NT2/D1 (cell line): ENCODE results near the gene CCNJL.

ENCODE experiments used
- SUZ12 ChIP-seq: IDR thresholded peaks from 2 replicates; pipeline ENCODE4 v1.6.1; 2011; ENCODE audit not compliant: insufficient read length, insufficient read depth; ENCODE audit errors: extremely low read depth
- YY1 ChIP-seq: IDR thresholded peaks from 2 replicates; pipeline ENCODE4 v1.6.1; 2011; ENCODE audit not compliant: insufficient read length, insufficient read depth
- ZNF274 ChIP-seq: IDR thresholded peaks from 2 replicates; pipeline ENCODE4 v1.6.1; 2011; ENCODE audit warnings: mild to moderate bottlenecking, low read depth, low read length

DNA sequence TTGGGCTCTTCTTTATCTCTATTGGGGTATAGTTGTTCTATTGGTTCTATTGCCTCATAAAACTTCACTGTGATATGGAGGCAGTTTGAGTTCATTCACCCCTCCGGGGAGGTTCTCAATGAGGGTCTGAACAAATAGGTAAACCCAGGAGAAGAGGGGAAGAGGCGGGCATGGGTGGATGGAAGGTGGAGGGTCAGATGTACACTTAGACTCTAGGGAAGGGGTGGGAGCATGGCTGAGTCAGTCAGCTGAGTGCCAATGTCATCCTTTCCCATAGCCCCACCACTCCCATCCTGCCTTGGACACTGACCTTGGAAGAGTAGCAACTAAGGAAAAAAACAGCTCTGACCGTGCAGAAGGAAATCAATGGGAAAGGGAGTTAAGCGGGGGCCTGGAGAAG is 93.0 kb downstream of the CCNJL start:
- TF ChIP-seq ZNF274, result no peak
- no peak for TF ChIP-seq YY1
- no peak for TF ChIP-seq SUZ12
